RPMI8226 (cell line): ENCODE results near the gene RELN.

Experiments
- DNase-seq: peaks from one replicate; pipeline ENCODE4 v3.0.0-alpha.2; 2015

Gene RELN

DNA sequence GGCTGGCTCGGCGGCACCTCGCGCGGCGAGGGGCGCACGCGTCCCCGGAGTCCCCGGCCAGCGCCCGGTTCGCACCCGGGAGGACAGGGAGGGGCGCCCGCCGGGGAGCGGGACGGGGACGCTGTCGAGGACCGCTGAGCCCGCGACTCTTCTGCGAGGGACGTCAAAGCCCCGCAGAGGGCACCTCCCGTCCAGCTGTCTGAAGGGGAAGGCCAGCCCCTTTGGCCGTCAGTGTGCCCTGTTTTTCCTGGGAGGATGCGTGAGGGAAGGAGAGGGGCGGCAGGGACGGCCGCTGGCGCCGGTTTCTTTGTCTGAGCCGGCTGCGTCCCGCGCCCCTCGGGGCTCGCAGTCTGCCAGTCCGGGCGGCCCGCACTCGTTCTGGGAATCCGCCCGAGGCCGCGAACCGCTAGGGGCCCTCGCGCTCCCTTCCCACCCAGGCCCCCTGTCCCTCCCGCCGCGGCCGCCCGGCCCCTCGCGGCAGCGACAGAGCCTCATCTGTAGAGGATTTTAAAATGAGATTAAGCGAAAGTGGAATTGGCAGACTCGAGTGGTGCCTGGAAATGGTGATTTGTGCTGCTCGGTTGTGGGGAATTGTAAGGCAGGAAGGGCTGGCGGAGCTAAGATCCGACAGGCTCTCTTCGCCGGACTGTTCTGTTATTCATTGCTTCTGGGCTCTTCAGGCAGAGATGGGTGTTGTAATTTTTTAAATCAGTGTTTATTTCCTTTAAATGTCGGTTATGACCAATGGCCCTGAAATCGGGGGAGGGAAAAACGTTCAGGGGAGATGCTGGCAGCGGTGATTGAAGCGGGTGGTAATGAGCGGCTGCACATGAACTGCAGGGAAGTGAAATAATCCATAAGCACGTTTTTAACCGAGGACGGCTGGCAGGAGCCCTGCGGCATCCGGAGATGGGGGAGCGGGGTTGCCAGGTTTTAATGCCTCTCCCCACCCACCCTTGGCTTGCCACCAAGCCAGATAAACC lies 618 bp upstream of the RELN start:
- DNase-seq: peak; percentile 22

DNA sequence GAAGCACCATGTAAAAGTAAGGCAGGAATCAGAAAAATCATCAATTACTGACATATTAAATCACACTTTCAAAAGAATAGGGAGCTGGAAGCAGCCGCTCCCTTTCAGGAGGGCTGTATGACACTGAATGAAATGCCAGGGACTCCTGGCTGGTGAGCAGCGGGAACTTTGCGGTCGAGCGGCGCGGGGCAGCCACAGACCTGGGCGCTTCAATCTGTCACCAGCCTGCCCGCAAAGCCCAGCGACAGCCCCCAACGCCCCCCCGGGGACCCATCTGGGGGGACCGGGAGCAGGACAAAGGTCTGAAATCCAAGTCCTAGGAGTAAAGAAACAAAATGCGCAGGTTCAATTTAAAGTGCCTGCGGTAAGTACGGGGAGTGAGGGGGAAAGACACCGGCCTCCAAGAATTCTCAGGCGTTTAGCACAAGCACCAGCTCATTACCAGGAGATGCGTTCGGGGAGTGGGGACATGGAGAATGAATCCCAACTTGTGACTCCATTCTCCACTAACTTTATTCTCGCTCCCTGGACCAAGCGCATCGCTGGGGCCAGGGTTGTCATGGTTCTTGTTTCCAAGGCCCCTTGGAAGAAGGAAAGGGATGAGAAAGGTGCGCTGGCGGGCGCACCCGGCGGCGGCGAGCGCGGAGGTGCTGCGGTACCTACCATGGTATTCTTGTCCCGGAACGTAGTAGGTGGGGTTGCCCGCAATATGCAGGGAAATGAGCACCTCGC lies 824 bp downstream of the RELN start:
- DNase-seq: no peak

DNA sequence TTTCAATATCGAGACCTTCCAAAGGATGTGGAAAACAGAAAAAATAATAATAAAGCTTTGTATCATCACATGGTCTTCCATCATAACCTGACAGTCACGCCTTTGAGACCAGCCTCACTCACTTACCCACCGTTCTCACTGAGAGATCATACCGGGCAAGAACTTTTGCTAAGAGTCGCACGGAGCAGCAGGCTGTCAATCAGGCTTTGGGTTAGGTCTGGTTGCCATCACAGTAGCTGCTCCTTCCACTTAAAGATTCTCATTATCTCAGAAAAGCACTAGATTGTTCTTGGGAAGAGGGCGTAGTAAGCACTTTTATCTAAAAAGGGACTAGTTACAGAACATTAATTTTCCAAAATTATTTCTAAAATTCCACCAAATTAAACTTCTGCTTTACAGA lies 2.0 kb downstream of the RELN start:
- no peak for DNase-seq

DNA sequence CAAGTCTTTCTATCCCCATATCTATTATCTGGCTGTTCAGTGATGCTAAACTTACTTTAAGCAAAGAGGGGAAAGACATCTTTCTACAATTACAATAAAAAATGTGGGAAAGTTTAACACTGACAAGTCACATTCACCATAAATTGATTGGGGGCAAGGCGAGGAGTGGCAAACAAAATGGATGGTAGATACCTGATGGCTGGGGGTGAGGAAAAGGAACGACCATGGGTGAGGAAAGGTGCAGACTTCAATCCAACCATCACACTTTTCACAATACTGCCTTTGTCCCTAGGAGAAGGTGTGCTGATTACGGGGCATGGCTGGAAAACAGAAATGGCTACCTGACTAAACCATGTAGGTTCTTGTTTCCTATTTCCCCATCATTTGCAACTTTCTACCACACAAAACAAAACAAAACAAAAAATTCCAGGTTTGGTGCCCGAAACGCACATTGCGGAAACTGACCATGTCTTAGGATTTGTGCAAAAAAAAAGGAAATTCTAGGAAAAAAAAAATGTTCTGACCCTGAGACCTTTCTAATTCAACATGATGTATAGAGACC lies 3.8 kb downstream of the RELN start:
- DNase-seq: no peak

DNA sequence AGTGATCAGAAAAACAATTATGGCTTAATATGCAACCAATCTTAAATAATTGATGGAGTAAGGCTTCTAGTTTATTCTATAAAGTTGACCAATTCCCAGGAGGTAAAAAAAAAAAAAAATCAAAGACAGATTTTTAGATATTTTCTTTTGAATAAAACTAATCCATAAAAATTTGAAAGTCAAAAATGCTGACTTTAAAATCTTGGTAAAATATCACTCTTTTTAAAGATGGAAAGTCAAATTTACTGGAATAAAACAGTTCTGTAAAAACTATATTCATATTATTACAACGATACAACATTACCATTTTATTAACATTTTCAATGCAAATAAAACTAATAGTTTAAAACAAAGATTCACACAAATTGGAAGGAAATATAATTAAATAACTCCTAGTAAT lies 5.4 kb downstream of the RELN start:
- no peak for DNase-seq

DNA sequence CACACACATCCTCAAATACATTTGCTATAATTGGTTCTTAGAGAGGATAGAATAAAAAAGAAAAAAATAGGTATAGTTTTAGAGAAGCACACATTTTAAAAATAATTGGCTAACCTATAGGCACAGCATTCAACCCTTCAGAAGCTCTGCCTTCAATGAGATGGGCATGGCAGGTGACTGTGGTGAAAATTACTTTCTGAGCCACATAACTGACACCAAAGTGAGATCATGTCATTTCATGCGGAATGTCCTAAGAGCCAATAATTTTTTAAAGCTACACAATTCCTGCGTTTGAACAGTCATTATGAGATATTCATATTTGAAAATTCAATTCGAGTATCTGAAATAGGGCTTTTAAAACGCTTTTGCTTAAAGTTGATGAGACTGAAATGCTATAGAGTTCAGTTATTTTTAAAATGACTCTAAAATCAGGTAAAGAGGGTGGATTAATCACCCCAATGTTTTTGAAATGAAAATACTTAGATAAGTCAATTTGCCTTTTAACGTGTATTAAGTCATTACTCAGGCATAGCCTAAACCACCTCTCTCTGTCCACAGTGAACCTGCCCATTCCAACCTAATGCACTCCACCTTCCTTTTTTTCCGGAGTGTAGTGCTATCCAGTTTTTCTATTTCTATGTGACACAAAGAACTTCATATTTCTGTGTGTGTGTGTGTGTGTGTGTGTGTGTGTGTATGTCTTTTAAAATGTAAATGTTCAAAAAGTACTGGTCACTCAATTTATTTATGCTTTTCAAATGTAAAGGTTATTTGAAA lies 6.1 kb downstream of the RELN start:
- DNase-seq: no peak

DNA sequence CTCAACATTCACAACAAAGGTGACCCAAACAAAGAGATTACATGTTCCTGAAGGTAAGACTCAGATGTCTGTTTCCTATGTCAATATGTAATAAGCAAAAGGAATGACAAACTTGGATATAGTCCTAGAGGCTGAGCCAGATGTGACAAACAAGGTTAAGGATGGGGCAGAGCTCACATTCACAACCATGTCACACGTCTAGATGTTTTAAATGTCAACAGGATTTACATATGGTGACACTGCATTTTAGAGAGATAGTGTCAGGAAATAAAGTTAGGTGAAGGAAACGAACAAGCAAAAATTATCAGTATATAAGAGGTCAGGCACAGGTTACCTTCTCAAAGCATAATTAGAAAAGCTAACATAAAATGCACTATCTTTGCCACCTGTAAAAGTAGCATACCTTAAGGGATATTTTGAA lies 8.4 kb downstream of the RELN start:
- DNase-seq: no peak

DNA sequence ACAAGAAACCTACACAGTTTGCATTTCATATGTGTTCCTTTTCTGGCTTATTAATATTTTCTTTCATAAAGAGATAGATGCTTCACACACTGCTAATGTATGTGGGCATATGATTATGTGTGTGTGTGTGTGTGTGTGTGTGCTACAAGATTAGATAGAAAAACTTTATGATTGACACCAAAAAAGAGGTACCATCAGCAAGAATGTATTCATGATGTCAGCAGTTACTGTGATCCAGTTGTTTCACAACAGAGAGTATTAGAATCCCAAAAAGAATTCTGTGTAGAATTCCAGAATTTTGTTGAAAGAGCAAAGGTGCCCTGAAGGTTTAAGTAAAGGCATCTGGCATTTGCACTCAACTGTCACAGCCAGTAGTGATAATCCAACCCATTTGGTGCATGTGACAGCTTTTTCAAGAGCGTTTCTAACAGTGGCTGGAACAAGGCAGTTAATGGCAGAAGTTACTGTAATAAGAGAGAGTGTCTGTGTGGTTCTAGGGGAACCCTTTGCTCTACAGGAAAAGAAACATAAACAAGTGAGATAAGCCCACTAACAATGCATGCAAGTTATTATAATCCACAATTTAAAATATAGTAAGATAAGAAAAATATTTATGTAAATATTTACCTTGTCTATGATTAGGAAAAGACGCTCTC lies 16.6 kb downstream of the RELN start:
- DNase-seq: no peak

DNA sequence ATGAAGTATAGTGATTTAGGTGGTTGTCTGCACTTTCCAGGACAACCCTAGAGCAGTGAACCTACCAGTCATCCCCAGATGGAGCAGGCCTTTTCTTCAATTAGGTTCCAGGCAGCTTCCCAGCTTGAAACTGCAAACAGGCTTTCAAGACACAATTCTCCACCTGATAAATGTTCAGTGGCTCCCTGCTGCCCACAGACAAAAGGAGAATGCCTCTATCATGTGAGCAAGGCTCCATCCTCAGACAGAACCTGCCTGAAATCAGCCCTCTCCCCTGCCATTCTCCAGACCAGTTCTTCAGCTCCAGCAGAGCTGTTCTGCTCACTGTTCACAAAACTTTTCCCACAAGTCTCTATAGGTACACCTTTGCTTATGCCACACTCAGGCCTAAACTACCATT lies 22.1 kb downstream of the RELN start:
- DNase-seq: no peak

DNA sequence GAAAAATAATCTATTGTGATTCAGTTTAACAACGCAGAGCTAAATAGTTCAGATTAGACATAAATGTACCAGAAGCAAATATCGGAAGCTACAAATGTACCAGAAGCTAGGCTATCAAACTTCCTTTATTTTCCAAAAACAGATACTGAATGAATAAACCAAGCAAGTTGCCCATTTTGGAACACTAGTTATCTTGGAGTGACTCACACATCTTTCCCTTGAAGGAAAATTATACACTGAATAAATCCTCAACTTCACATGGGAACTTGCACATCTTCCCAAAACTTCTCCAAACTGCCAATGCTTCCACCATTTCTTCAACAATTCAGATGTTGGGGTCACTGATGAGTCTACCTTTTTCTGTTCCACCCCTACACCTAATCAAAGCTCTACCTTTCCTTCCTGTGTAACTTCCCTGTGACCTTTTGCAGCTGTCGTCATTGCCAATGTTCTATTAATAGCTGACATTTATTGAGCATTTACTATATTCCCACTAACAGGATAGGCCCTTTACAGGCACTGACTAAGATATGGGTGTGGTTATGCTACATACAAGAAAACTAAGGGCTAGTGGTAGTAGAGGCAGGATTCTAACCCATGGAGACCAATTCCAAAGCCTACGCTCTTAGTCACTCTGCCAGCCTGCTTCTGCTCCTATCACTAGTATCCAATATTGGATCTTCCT lies 22.7 kb downstream of the RELN start:
- no peak for DNase-seq

DNA sequence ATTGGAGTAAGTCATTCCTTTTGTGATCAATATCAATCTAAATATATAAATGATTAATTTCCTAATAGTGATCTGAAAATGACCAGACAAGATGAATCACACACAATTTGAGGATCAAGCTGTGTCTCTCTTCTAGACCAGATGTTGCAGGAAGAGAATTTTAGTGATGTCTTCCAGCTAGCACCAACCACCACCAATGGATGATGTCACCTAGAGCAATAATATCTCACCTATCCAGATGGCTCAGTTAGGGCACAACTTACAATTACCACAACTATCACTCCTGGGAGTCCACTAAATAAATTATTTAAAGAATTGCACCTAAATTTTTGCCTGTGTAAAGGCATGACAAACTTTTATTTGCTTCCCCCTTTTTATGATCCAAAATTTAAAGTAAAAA lies 25.2 kb downstream of the RELN start:
- no peak for DNase-seq

DNA sequence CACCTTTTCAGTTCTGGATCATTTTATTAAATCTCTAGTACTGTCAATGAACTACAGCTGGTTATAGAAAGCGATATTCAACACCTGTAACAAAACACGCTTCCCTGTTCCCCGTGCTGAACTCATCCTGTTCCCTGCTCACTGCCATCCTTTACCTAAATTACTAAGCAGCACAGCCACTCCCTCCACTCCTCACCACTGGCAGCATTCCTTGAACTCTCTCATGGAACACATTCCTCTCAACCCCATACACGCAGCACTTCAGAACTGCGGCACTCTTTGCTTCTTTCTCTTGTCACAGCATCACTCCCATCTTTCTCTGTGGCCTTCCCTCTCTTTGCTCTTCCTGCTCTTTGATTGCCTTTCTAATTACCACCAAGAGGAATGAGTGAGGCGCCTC lies 27.4 kb downstream of the RELN start:
- DNase-seq: no peak

DNA sequence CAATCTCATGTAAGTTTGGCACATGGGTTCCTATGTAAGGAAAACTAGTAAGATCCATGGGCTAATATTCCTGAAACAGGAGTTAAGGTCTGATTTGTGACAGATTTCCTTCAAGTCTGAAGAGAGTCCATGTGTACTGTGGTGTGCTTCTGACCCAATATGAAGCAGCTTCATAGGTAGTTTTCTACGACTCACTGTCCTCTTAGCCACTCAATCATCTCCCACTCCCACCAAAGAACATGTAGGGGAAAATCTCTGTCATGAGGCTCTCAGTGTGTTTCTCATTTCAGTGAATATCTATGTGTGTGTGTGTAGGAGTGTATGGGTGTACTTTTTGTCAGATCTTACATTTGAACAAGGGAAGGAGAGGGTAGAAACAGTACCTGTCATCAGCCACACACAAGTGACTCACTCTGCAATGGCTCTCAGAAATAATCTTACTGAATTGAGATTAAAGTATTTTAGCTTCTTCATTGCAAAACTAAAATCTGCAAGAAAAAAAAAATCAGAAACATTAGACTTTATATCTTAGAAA lies 31.1 kb downstream of the RELN start:
- DNase-seq: no peak

DNA sequence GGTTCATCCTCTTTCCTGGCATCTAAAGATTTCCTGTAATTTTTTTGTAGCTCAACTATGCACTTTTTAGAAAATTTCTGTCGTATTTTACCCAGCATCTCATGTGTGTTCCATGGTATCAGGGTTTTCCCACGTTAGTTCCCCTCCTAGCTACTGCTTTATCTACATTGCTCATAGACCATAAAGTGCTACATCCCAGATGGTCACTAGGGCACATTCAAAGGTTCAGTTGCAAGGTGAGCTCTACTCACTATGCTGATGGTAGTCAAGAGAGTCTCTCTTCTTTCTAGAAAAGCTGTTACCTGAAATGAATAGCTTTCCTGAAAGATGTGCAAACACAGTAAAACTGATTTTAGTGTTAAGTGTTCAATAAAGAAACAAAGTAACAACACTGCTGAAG lies 33.5 kb downstream of the RELN start:
- DNase-seq: no peak

DNA sequence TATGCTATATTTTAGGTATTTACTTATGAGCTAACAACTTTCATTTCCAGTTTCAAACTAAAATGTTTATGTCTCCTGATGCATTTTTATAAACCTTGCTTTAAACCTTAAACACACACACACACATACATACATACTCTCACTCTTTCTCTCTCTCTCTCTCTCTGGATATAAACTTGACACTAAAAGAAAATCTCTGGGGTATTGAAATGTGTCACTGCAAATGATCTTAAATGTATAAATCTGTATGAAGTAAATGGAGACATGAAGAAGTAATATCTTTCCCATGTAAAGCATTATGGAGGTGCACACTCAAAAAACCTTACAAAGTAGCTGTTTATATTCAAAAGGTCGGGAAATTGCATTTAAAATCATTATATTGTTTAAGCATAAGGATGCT lies 37.0 kb downstream of the RELN start:
- DNase-seq: no peak

DNA sequence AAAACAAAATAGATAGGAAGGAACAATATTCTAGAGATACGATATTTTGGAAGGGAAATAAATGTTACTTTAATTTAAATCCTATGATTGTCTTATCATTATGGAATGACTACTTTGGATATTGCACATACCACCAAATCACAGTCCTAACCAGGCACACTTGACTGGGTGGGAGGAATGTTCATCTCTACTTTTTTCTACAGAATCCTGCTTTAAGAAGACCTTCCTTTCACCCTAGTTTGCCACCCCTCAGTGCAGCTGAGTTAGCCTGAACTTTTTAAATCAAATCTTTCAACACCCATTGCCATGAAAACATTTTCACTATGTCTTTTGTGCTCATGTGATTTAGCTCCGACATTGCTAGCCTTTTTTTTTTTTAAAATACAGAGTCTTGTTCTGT lies 38.1 kb downstream of the RELN start:
- DNase-seq: no peak

DNA sequence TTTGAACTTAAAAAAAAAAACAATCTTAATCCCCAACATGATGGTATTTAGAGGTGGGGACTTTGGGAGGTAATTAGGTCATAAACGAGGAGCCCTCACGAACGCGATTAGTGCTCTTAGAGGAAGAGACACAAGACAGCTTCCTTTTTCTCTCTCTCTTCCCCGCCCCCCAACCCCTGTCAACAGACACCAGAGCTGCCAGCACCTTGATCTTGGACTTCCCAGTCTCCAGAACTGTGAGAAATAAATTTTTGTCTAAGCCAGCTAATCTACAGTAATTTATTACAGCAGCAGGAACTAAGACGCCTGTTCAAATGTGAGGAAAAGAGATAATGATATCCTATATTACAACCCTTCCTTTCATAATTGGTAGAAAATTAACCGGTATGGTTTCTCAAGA lies 40.1 kb downstream of the RELN start:
- no peak for DNase-seq

DNA sequence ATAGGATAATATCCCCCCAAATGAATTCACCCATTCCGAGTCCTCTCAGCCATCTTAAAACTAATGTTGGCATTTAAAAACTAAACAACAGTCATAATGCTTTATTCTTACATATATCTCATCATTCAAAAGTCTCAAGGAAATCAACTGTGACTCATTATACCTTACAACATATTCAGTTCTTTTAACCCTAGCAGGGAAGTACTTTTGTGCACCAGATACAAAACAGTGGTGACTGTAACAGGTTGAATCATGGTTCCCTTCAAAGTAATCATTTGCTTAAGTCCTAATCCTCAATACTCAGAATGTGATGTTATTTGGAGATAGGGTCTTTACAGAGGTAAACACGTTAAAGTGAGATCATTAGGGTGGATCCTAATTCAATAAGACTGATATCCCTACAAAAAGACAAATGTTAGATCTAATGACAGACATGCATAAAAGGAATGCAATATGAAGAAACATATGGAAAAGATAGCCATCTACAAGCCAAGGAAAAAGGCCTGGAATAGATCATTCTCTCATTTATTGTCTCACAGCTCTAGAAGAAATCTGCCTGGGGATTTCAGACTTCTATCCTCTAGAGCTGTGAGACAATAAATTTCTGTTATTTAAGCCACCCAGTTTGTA lies 42.3 kb downstream of the RELN start:
- no peak for DNase-seq

DNA sequence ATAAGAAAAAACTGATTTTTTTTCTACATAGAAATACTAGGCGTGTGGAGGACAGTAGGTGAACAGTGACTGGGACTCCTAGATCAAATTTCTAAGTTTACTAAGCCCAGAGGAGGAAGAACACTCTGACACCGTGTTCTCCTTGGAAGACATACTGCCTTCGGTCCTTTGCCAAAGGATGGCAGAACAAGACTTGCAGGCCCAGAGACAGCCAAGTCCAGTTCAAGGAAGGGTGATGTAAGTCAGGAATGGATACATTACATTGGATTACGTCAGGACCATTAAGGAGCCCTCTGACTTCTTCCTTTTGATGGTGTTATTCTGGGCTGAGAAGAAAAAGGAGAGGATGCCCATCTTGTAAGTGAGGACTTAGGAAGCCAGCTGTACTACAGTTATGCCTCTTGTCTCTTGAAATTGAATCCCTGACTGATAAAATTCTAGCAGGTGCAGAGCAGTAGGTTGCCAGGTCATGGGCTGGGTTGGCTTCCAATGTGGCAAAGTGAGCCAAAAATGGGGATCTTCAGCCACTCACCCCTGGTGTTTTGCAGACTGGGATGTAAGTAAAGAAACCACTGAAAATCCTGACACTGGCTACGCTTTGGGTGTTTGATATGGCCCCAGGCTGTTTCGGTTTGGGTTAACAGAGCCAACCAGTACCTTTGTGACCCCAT lies 45.1 kb downstream of the RELN start:
- no peak for DNase-seq

DNA sequence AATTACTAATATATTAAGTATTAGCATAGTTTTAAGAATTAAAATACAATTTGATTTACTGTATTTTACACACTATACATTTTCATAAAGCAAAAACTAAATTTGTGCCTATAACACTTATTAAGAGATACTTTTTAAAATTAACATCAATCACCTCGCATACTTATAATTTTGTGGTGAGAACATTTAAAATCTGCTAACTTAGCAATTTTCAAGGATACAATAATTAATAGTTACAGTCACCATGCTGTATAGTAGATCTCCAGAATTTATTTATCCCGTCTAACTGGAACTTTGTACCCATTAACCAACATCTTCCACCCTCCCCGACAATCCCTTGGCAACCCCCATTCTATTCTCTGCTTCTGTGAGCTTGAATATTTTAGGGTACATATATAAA lies 47.5 kb downstream of the RELN start:
- no peak for DNase-seq
